ENCODE measurements around the gene WWOX.

DNA sequence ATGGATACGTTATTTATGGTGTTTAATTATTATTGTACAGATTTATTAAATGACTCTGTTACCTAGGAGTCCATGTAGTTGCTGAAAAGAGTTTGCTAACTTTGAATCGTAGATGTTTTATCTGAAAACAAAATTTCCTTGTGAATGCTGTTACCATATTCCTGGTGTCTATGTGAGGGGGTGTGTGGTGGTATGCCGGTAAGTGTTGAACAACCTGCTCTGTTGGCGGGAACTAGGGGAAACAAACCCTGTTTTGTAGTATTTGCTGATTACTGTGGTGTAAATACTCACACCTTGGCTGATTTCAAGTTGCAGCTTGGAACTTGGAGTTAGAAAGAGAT is 386.4 kb downstream of the WWOX start:
- TF ChIP-seq, protein P1, sequence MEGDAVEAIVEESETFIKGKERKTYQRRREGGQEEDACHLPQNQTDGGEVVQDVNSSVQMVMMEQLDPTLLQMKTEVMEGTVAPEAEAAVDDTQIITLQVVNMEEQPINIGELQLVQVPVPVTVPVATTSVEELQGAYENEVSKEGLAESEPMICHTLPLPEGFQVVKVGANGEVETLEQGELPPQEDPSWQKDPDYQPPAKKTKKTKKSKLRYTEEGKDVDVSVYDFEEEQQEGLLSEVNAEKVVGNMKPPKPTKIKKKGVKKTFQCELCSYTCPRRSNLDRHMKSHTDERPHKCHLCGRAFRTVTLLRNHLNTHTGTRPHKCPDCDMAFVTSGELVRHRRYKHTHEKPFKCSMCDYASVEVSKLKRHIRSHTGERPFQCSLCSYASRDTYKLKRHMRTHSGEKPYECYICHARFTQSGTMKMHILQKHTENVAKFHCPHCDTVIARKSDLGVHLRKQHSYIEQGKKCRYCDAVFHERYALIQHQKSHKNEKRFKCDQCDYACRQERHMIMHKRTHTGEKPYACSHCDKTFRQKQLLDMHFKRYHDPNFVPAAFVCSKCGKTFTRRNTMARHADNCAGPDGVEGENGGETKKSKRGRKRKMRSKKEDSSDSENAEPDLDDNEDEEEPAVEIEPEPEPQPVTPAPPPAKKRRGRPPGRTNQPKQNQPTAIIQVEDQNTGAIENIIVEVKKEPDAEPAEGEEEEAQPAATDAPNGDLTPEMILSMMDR (IDR thresholded peaks at IDR 0.05): no peak
- no peak for TF ChIP-seq POLR2A (IDR thresholded peaks at IDR 0.05)
